ENCODE results near the gene GIMAP6.
"Not testable (repeated sequence)": the region's sequence is repeated elsewhere in the genome, so short reads cannot be mapped to it uniquely, and the experiment has no call there.

GIMAP6 gene

DNA sequence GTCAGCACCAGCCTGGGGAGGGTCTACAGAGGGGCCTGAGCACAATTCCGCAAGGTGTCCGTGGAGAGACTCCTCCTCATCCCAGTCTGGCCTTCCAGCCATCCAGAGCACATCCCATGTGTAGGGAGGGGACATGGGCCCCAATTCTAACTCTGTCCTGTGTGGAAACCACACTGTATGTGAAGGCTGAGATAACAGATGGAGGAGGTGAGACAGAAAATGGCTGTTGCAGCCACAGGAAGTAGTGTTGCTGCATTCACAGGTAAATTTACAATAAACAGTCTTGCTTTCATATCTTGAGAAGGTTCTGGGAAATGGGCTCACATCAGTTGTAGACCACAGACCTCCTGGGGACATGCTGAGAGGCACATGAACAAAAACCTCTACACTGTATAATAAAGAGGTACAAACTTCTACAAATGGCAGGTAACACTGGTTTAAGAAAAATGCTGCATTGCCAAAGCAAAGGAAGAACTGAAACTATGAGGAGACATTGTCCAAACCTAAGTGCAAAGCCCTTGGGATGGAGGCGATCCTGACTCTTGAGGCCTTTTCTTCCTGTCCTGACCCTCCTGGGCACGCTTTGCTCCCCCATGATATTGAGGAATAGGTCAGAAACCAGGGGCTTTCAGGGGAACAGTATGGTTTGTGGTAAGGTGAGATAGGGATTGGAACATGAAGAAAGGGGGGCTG, 31.8 kb upstream of the GIMAP6 start:
- H2AFZ ChIP-seq = no peak overlapping the region
- no peak overlapping the region for H3K9ac ChIP-seq
- H3K27ac ChIP-seq = no peak overlapping the region
- H3K9me3 ChIP-seq (ENCODE audit: control insufficient read depth, low read length) = no peaks in the 10 kb centered on the region
- TF ChIP-seq CTCF (IDR thresholded peaks at IDR 0.05) = no peak
- H3K79me2 ChIP-seq = no peaks in the 10 kb centered on the region
- no peaks in the 10 kb centered on the region for H3K4me1 ChIP-seq
- no peak overlapping the region for H3K4me2 ChIP-seq (ENCODE audit: low read length)
- no peaks in the 10 kb centered on the region for H3K36me3 ChIP-seq (ENCODE audit: control insufficient read depth, insufficient read depth, low read length)
- H3K4me3 ChIP-seq (ENCODE audit: low read depth, low read length) = no peak overlapping the region
- H3K27me3 ChIP-seq (ENCODE audit: control insufficient read depth, insufficient read depth, low read length) = no peaks in the 10 kb centered on the region

DNA sequence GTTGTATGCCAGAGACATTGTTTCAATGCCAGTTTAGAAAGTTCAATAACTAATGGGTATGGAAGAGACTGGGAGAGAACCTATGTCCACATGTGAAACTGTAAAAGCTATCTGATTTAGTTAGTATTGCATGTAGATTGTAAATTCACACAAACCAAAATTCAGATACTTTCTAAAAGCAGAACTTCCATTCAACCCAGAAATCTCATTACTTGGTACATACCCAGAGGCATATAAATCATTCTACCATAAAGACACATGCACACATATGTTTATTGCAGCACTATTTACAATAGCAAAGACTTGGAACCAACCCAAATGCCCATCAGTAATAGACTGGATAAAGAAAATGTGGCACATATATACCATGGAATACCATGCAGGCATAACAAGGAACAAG, 30.6 kb upstream of the GIMAP6 start:
- not testable (repeated sequence) for H3K9ac ChIP-seq; H3K27ac ChIP-seq; H3K36me3 ChIP-seq (ENCODE audit: control insufficient read depth, insufficient read depth, low read length); H3K4me3 ChIP-seq (ENCODE audit: low read depth, low read length); H2AFZ ChIP-seq; H3K79me2 ChIP-seq; H3K9me3 ChIP-seq (ENCODE audit: control insufficient read depth, low read length); H3K27me3 ChIP-seq (ENCODE audit: control insufficient read depth, insufficient read depth, low read length); H3K4me2 ChIP-seq (ENCODE audit: low read length); H3K4me1 ChIP-seq

- no peak for TF ChIP-seq CTCF (IDR thresholded peaks at IDR 0.05)
- H3K4me3 ChIP-seq (ENCODE audit: low read depth, low read length) = no peak overlapping the region
These were observed 28.9 kb upstream of the GIMAP6 start for GRCh38 chr7:150660939-150661613.

DNA sequence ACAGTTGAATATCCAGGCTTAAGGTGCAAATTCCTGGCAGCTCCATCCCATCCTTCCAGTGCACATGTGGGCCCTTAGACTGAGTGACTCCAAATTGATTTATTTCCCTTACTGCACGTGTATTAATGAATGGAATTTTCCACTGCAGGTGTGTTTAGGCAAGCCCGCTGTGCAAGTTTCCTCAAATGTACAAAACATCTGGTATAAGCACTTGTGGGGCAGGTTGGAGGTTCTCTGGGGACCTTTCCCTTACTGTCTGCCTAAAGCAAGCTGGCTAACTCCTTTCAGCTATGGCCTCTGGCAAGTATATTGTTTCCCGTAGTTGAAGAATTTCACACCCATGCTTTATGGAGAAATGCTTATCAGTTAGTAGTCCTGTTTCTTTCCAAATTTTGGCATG, 25.3 kb upstream of the GIMAP6 start:
- no peak for TF ChIP-seq CTCF (IDR thresholded peaks at IDR 0.05)
- H3K27ac ChIP-seq = no peak overlapping the region

More at GRCh38 chr7:150660939-150661613, 28.9 kb upstream of the GIMAP6 start:
- no peaks in the 10 kb centered on the region for H3K79me2 ChIP-seq
- H2AFZ ChIP-seq = no peak overlapping the region
- H3K4me2 ChIP-seq (ENCODE audit: low read length) = no peak overlapping the region
- H3K9me3 ChIP-seq (ENCODE audit: control insufficient read depth, low read length) = no peaks in the 10 kb centered on the region
- H3K27ac ChIP-seq = no peak overlapping the region
- no peaks in the 10 kb centered on the region for H3K27me3 ChIP-seq (ENCODE audit: control insufficient read depth, insufficient read depth, low read length)
- no peak overlapping the region for H3K9ac ChIP-seq
- H3K4me1 ChIP-seq = no peaks in the 10 kb centered on the region
- no peaks in the 10 kb centered on the region for H3K36me3 ChIP-seq (ENCODE audit: control insufficient read depth, insufficient read depth, low read length)

DNA sequence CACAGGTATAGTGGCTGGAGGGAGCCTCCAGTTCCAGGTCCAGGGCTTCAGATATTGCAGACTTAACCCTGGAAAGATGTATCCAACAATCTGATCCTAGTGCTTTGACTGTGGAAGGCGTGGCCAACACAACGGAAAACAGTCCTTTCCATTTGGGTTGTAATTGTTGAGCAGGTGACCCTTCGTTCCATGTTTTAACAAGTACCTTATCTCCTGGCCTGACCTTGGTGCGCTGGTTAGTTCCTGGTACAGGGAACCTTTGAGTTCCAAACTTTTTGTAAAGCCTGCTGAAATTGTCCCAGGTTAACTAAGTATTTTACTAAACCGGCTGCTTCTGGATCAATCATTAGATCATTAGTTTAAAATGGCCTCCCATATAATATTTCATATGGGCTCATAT, 23.9 kb upstream of the GIMAP6 start:
- H2AFZ ChIP-seq = no peak overlapping the region
- no peaks in the 10 kb centered on the region for H3K4me1 ChIP-seq
- no peaks in the 10 kb centered on the region for H3K79me2 ChIP-seq
- H3K9me3 ChIP-seq (ENCODE audit: control insufficient read depth, low read length) = no peaks in the 10 kb centered on the region
- H3K27me3 ChIP-seq (ENCODE audit: control insufficient read depth, insufficient read depth, low read length) = no peaks in the 10 kb centered on the region
- no peak overlapping the region for H3K9ac ChIP-seq
- H3K36me3 ChIP-seq (ENCODE audit: control insufficient read depth, insufficient read depth, low read length) = no peaks in the 10 kb centered on the region
- H3K4me3 ChIP-seq (ENCODE audit: low read depth, low read length) = no peak overlapping the region
- no peak overlapping the region for H3K27ac ChIP-seq
- H3K4me2 ChIP-seq (ENCODE audit: low read length) = no peak overlapping the region
- no peak for TF ChIP-seq CTCF (IDR thresholded peaks at IDR 0.05)

More for the DNA sequence above, 25.3 kb upstream of the GIMAP6 start:
- no peak overlapping the region for H3K4me3 ChIP-seq (ENCODE audit: low read depth, low read length)
- H2AFZ ChIP-seq = no peak overlapping the region
- no peak overlapping the region for H3K4me2 ChIP-seq (ENCODE audit: low read length)
- H3K9me3 ChIP-seq (ENCODE audit: control insufficient read depth, low read length) = no peaks in the 10 kb centered on the region
- H3K27me3 ChIP-seq (ENCODE audit: control insufficient read depth, insufficient read depth, low read length) = no peaks in the 10 kb centered on the region
- H3K4me1 ChIP-seq = no peaks in the 10 kb centered on the region
- H3K9ac ChIP-seq = no peak overlapping the region
- no peaks in the 10 kb centered on the region for H3K79me2 ChIP-seq
- no peaks in the 10 kb centered on the region for H3K36me3 ChIP-seq (ENCODE audit: control insufficient read depth, insufficient read depth, low read length)

Data from parathyroid adenoma (tissue), 2 donors.